ENCODE measurements around the gene ITSN2. TPM values are rescaled to one million over a fixed set of nuclear protein-coding genes. Genes with fewer than 3 reads are reported as not detected.

Gene ITSN2
- total and polyA plus RNA-seq, 2 of the 8 experiments (the other 6 are each of a cell fraction or from before 2014, with no cell fraction given): 9.3 to 17.0 TPM

GRCh38 chr2:24287171-24287570, 73.2 kb downstream of the ITSN2 start (continued):
- no peak for TF ChIP-seq ATF3 (IDR thresholded peaks at IDR 0.05; ENCODE audit: insufficient read depth, low read depth, low read length)
- TF ChIP-seq FOSL1 (IDR thresholded peaks at IDR 0.05; ENCODE audit: insufficient read depth, low read depth, low read length): no peak
- no peak for TF ChIP-seq CREB1 (IDR thresholded peaks at IDR 0.05)

All from H1 (cell line).